GM06990 (cell line): Measurements from ENCODE around the gene CFDP1.

Source experiments
- DNase-seq: peaks from one replicate; pipeline ENCODE4 v3.0.0-alpha.2; 2011; ENCODE audit not compliant: insufficient read length; ENCODE audit errors: extremely low read depth
- H3K27me3 ChIP-seq: replicated peaks from 2 replicates; pipeline ENCODE4 v1.6.0; 2011; ENCODE audit warnings: low read length; ENCODE audit not compliant: control insufficient read depth, insufficient read depth
- H3K36me3 ChIP-seq: 2 replicates; pipeline ENCODE4 v1.5.1; 2011; ENCODE audit warnings: low read length; ENCODE audit not compliant: control insufficient read depth, insufficient read depth
- H3K4me3 ChIP-seq: replicated peaks from 2 replicates; pipeline ENCODE4 v1.5.1; 2011; ENCODE audit warnings: low read depth, mild to moderate bottlenecking, control low read depth, low read length
- TF ChIP-seq, protein P1 (sequence below): IDR thresholded peaks from 2 replicates; pipeline ENCODE4 v1.5.1; 2011; ENCODE audit warnings: low read length, control low read depth, mild to moderate bottlenecking, inconsistent platforms; ENCODE audit not compliant: insufficient read depth, poor library complexity, severe bottlenecking

CFDP1 gene

DNA sequence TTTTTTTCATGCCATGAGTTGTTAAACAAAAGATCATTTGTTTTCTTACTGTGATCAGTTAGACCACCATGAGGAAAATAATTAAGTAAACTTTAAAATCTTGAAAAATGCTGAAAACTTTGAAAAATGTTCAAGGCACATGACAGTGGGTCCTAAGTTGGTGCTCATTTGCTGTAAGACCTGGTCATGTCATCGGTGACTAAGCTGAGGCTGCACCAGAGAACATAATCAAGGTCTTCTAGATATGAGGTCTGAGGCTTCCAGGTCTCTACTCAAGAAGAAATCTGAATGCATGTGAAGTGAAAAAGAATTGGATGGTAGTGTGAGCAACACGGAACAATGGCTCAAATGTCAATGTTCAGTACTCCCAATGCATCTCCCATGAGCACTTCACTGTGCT, 87.6 kb downstream of the CFDP1 start:
- no peak for DNase-seq
- no peaks in the 10 kb centered on the region for H3K27me3 ChIP-seq
- H3K36me3 ChIP-seq = no peaks in the 10 kb centered on the region
- H3K4me3 ChIP-seq = no peak overlapping the region
- TF ChIP-seq, protein P1, sequence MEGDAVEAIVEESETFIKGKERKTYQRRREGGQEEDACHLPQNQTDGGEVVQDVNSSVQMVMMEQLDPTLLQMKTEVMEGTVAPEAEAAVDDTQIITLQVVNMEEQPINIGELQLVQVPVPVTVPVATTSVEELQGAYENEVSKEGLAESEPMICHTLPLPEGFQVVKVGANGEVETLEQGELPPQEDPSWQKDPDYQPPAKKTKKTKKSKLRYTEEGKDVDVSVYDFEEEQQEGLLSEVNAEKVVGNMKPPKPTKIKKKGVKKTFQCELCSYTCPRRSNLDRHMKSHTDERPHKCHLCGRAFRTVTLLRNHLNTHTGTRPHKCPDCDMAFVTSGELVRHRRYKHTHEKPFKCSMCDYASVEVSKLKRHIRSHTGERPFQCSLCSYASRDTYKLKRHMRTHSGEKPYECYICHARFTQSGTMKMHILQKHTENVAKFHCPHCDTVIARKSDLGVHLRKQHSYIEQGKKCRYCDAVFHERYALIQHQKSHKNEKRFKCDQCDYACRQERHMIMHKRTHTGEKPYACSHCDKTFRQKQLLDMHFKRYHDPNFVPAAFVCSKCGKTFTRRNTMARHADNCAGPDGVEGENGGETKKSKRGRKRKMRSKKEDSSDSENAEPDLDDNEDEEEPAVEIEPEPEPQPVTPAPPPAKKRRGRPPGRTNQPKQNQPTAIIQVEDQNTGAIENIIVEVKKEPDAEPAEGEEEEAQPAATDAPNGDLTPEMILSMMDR = no peak

DNA sequence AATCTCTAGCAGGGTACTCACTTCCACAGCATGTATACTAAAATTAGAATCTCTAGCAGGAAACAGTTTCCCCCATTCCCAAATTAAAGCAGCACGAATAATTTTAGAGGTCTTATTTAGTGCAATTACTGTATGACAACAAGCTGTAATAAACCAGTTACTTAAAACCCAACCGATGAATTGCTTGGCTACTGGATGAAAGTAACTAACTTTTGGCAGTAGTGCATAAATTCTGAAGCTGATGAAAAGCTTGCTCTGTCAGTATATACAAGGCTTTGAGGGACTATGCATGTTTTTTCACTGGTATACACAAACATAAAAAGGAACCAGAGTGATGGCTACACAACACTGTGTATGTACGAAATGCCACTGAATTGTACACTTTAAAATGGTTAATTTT, 89.4 kb downstream of the CFDP1 start:
- no peaks in the 10 kb centered on the region for H3K27me3 ChIP-seq
- no peak overlapping the region for H3K4me3 ChIP-seq
- TF ChIP-seq, protein P1 = no peak
- no peak for DNase-seq
- no peaks in the 10 kb centered on the region for H3K36me3 ChIP-seq

DNA sequence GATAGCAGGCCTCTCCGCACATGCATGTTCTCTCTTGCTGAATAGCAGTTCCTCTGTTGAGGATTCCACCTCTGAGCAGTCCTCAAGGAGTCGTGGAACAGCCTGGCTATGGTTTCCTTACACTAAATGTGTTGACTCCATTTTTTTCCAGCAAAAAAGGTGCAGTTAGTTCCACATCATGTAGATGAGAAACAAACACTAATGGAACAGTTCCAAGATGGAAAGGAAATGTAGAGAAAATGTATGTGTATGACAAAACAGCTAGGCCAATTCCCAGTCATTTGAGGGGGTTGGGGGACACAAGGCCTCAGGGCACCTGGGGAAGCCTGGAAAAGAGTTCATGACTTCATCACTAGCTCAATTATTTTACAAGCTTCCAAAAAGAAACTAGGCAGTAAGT, 90.0 kb downstream of the CFDP1 start:
- TF ChIP-seq, protein P1 = no peak
- DNase-seq = no peak
- Histone ChIP-seq H3K36me3 (no peaks in the 10 kb centered on the region), H3K27me3 (no peaks in the 10 kb centered on the region), H3K4me3 (no peak overlapping the region)

DNA sequence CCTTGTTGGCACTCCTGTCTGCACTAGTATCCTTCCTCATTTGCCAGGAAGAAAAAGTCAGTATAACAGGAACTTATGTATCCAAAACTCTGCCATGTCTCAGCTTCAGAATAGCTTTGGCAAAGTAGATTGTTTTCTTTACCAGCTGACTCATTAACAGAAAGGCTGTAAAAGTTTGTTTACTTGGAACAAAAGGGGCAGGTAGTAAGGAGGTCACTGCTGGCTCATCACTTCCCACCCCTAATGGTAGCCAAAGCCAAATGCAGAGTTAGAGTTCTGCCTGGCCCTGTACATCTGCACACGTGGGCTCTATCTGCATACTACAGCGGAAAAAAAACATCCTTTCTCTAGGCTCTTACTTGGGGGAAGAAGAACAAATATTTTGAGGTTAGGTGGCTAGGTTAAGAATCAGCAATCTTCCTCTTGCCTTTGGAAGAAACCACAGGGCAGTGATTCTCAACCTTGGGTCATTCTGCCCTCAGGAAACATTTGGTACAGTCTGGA, 90.9 kb downstream of the CFDP1 start:
- DNase-seq = no peak
- Histone ChIP-seq H3K27me3 (no peaks in the 10 kb centered on the region), H3K4me3 (no peak overlapping the region), H3K36me3 (no peaks in the 10 kb centered on the region)
- TF ChIP-seq, protein P1 = no peak

DNA sequence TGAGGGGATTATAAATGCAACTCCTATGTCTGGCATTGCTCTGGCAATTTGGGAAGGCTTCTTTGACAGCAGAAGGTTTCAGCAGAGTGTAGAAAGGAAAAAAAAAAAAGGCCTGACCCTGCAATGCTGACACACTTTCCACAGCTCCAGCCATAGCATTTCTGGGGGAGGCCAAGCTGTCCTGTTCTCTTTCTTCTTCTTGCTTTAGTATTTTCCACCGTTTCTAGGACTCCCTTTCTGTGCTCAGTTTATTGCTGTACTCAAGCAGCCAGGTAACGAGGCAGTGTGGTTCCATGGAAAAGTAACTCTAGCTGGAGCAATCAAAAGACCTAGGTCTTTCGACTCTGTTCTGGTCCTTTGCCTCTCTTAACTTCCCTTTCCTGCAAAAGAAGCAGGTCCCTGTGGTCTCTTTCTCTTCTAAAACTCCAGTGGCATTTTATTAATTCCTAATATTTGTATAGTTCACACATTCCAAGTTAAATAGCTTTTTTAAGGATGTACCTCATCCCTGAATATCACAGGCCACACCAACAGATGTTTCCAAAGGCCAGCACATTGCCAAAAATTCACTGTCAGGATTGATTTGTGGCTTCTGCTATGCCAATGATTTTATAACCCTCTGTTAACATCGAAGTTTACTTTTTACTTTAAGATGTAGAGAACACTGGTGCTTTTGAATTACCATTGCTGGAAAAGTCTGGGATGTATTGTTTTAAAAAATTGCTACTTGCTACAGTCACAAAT, 91.6 kb downstream of the CFDP1 start:
- TF ChIP-seq, protein P1 = no peak
- Histone ChIP-seq H3K36me3 (no peaks in the 10 kb centered on the region), H3K4me3 (no peak overlapping the region), H3K27me3 (no peaks in the 10 kb centered on the region)
- no peak for DNase-seq
